ENCODE results near the gene TAS2R39.
"Not testable (repeated sequence)": the region's sequence is repeated elsewhere in the genome, so short reads cannot be mapped to it uniquely, and the experiment has no call there.

The TAS2R39 gene

DNA sequence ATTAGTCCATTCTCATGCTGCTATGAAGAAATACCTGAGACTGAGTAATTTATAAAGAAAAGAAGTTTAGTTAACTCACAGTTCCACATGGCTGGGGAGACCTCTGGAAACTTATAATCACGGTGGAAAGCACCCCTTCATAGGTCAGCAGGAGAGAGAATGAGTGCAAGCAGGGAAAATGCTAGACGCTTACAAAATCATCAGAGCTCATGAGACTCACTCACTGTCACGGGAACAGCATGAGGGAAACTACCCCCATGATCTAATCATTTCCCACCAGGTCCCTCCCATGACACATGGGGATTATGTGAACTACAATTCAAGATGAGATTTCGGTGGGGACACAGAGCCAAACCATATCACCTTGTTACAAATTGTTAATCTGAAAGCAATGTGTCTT lies 15.8 kb downstream of the TAS2R39 start:
- TF ChIP-seq, protein P1, sequence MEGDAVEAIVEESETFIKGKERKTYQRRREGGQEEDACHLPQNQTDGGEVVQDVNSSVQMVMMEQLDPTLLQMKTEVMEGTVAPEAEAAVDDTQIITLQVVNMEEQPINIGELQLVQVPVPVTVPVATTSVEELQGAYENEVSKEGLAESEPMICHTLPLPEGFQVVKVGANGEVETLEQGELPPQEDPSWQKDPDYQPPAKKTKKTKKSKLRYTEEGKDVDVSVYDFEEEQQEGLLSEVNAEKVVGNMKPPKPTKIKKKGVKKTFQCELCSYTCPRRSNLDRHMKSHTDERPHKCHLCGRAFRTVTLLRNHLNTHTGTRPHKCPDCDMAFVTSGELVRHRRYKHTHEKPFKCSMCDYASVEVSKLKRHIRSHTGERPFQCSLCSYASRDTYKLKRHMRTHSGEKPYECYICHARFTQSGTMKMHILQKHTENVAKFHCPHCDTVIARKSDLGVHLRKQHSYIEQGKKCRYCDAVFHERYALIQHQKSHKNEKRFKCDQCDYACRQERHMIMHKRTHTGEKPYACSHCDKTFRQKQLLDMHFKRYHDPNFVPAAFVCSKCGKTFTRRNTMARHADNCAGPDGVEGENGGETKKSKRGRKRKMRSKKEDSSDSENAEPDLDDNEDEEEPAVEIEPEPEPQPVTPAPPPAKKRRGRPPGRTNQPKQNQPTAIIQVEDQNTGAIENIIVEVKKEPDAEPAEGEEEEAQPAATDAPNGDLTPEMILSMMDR (conservative IDR thresholded peaks at IDR 0.05; ENCODE audit: low read depth) = no peak
- ChIA-PET POLR2A (ENCODE audit: low non-redundant PET) (no interaction called here), CTCF (no interaction called here)
- DNase-seq (ENCODE audit: low spot score) = no peak
- H3K27ac ChIP-seq = no peak overlapping the region

DNA sequence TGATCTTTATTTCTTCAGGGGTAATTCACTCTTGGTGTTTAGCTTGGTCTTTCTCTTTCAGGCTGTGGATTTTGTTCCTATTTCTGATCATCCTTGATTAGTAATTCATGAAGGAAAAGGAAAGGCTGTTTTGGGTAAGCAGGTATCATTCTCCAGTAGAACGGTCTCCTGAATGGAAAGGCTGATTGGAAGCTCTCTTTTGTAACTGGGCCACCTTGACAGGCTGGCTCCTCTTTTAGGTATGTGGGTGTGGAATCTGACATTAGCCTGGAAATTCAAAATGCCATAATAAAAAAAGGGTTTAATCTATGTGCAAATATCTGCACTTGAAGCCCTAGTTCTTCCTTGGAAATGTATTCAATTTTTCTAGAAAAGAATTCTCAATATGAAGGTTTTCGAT lies 18.9 kb downstream of the TAS2R39 start:
- no peak overlapping the region for H3K27ac ChIP-seq
- CTCF ChIA-PET = no interaction called here
- DNase-seq (ENCODE audit: low spot score) = no peak
- POLR2A ChIA-PET (ENCODE audit: low non-redundant PET) = no interaction called here
- TF ChIP-seq, protein P1 (conservative IDR thresholded peaks at IDR 0.05; ENCODE audit: low read depth) = no peak

DNA sequence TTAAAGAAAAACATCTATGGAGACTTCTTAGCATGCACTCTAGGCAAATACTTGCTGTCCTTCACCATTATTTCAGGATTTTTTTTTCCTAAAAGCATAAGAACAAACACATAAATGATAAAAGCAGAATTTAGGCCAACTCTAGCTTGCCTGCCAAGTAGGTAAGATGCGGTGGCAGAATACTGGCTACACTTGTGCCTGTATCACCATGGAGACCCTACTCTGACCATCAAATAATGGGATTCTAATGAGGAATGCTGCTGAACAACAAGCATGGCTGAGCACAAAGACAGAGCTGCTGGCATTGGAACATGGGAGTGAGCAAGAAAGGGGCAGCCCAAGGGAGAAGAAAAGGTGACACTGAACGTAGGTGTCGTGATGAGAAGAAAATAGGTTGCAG lies 20.2 kb downstream of the TAS2R39 start:
- H3K27ac ChIP-seq = no peak overlapping the region
- ChIA-PET POLR2A (ENCODE audit: low non-redundant PET) (no interaction called here), CTCF (interaction anchor here (0.6 to 1.0 kb wide), 2 partner anchors 11 to 194 kb away, joined by 4 to 5 read pairs; no protein-coding TSS in a partner anchor)
- DNase-seq (ENCODE audit: low spot score) = no peak
- TF ChIP-seq, protein P1 (conservative IDR thresholded peaks at IDR 0.05; ENCODE audit: low read depth) = no peak

DNA sequence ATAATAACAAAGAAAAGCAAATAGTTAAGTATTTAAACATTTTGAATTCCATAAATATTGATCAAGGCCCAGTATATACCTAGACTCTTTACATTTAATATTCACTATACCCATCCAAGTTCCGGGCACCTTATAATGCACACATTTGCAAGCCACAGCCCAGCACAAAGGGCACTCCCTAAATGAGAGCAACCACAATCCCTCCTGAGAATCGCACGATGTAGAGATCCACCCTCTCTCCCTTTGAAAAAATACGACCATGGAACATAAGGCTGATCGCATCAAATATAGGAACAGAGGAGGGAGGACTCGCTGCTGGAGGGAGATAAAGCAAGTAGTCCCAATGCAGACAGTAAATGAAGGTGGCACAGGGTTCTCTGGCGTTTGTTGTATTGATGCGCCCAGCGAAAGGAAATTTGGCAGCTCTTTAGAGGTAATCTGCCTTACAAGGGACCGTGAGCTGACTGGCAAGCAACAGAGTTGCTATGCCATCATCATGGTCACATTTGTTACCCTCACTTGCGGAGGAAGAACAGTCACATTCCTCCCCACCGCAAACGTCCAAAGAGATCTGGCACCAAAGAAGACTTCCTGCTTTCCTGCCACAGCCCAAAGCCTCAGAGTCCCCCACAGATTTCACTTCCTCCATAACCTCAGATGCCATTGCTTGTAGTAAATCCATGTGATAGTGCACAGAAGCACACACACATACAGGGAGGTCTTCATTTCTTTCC lies 22.5 kb downstream of the TAS2R39 start:
- ChIA-PET POLR2A (ENCODE audit: low non-redundant PET) (no interaction called here), CTCF (interaction anchor here (1.4 kb wide), 1 partner anchor 198 kb away, joined by 3 read pairs; no protein-coding TSS in a partner anchor)
- no peak overlapping the region for H3K27ac ChIP-seq
- TF ChIP-seq, protein P1 (conservative IDR thresholded peaks at IDR 0.05; ENCODE audit: low read depth) = no peak
- DNase-seq (ENCODE audit: low spot score) = no peak

DNA sequence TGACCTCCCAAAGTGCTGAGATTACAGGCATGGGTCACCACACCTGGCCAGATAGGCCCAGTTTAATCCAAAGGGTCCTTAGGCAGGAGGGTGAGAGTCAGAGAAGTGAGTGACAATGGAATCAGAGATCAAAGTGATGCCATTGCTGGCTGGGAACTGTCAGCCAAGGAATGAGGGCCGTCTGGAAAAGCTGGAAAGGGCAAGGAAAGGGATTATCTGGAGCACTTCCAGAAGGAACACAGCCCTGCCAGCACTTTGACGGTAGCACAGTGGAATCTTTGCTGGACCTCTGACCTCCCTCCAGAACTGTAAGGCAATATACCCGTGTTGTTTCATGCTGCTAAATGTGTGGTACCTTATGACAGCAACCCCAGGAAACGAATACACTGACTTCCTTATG lies 27.3 kb downstream of the TAS2R39 start:
- CTCF ChIA-PET = no interaction called here
- H3K27ac ChIP-seq = no peak overlapping the region
- TF ChIP-seq, protein P1 (conservative IDR thresholded peaks at IDR 0.05; ENCODE audit: low read depth) = no peak
- no peak for DNase-seq (ENCODE audit: low spot score)
- POLR2A ChIA-PET (ENCODE audit: low non-redundant PET) = no interaction called here

DNA sequence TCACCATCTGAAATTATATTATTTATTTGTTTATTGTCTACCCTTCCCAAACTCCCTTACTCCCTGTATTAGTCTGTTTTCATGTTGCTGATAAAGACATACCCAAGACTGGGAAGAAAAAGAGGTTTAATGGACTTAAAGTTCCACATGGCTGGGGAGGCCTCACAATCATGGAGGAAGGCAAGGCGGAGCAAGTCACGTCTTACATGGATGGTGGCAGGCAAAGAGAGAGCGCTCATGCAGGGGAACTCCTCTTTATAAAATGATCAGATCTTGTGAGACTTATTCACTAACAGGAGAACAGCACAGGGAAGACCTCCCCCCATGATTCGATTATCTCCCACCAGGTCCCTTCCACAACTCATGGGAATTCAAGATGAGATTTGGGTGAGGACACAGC lies 30.3 kb downstream of the TAS2R39 start:
- CTCF ChIA-PET = interaction anchor here (2.0 kb wide), 1 partner anchor 210 kb away, joined by 21 read pairs; no protein-coding TSS in a partner anchor
- H3K27ac ChIP-seq; POLR2A ChIA-PET (ENCODE audit: low non-redundant PET): not testable (repeated sequence)

More for the DNA sequence above, 30.3 kb downstream of the TAS2R39 start:
- DNase-seq (ENCODE audit: low spot score) = not testable (repeated sequence)
